ENCODE data around the gene OVOL3.
A peak's percentile ranks its signal among the peaks of the same experiment; 100 is the strongest.
"Not testable (repeated sequence)": the region's sequence is repeated elsewhere in the genome, so short reads cannot be mapped to it uniquely, and the experiment has no call there.

OVOL3 gene

DNA sequence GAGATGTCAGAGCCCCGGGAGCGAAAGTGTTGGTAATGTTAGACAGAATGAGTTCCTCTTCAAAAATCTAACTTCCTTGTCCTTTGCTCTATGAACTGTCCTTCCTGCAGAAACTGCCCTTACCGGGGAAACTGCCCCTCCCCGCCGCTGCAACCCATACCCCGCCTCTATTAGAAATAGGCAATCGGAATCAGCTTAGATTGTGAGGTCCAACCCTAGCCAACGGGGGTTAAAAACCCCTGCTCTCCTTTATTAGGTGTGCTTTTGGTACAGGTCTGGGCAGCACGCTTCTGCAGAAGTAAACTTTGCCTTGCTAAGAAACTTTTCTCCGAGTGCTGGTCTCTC is 17.4 kb downstream of the OVOL3 start:
- DNase-seq (ENCODE audit: low read depth): no peak
- TF ChIP-seq, protein P1, sequence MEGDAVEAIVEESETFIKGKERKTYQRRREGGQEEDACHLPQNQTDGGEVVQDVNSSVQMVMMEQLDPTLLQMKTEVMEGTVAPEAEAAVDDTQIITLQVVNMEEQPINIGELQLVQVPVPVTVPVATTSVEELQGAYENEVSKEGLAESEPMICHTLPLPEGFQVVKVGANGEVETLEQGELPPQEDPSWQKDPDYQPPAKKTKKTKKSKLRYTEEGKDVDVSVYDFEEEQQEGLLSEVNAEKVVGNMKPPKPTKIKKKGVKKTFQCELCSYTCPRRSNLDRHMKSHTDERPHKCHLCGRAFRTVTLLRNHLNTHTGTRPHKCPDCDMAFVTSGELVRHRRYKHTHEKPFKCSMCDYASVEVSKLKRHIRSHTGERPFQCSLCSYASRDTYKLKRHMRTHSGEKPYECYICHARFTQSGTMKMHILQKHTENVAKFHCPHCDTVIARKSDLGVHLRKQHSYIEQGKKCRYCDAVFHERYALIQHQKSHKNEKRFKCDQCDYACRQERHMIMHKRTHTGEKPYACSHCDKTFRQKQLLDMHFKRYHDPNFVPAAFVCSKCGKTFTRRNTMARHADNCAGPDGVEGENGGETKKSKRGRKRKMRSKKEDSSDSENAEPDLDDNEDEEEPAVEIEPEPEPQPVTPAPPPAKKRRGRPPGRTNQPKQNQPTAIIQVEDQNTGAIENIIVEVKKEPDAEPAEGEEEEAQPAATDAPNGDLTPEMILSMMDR (IDR thresholded peaks at IDR 0.05; ENCODE audit: low read length, missing control alignments): no peak
- peak overlapping the region; percentile 53 for H3K4me3 ChIP-seq (replicated peaks; ENCODE audit: low read depth, low read length)

- not testable (repeated sequence) for H3K4me3 ChIP-seq (replicated peaks; ENCODE audit: low read depth, low read length); DNase-seq (ENCODE audit: low read depth)
These were observed 20.3 kb downstream of the OVOL3 start for GRCh38 chr19:36131221-36131620.

DNA sequence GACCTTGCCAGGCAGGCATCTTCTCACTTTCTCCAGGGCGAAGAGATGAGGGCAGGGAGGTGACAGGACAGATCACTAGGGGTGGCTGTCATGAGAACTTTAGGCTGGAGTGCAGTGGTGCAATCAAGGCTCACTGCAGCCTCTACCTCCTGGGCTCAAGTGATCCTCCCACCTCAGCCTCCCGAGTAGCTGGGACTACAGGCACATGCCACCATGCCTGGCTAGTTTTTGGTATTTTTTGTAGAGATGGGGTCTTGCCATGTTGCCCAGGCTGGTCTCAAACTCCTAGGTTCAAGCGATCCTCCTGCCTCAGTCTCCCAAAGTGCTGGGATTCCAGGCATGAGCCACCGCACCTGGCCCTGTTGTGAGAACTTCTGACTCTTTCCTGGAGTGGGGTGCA is 23.9 kb downstream of the OVOL3 start:
- not testable (repeated sequence) for DNase-seq (ENCODE audit: low read depth); H3K4me3 ChIP-seq (replicated peaks; ENCODE audit: low read depth, low read length)

GRCh38 chr19:36136964-36137686 is 26.2 kb downstream of the OVOL3 start:
- no peak overlapping the region for H3K4me3 ChIP-seq (replicated peaks; ENCODE audit: low read depth, low read length)
- TF ChIP-seq, protein P1 (IDR thresholded peaks at IDR 0.05; ENCODE audit: low read length, missing control alignments): no peak
- peak; percentile 46 for DNase-seq (ENCODE audit: low read depth)

GRCh38 chr19:36139120-36139472 is 28.2 kb downstream of the OVOL3 start:
- peak overlapping the region; percentile 86 for H3K4me3 ChIP-seq (replicated peaks; ENCODE audit: low read depth, low read length)
- DNase-seq (ENCODE audit: low read depth): no peak
- TF ChIP-seq, protein P1 (IDR thresholded peaks at IDR 0.05; ENCODE audit: low read length, missing control alignments): no peak

GRCh38 chr19:36139473-36140303 is 28.7 kb downstream of the OVOL3 start, which contains the start of gene CAPNS1:
Gene CAPNS1, plus strand, starts transcription at chr19:36140066. Its CDS starts 946 bp downstream, at chr19:36141012.
- TF ChIP-seq, protein P1 (IDR thresholded peaks at IDR 0.05; ENCODE audit: low read length, missing control alignments): no peak
- H3K4me3 ChIP-seq (replicated peaks; ENCODE audit: low read depth, low read length): peak within 1 kb of the TSS; percentile 86
- peak; percentile 96 for DNase-seq (ENCODE audit: low read depth)

- DNase-seq (ENCODE audit: low read depth): peak; percentile 57
- H3K4me3 ChIP-seq (replicated peaks; ENCODE audit: low read depth, low read length): peak overlapping the region; percentile 86
- TF ChIP-seq, protein P1 (IDR thresholded peaks at IDR 0.05; ENCODE audit: low read length, missing control alignments): no peak
These were observed 29.5 kb downstream of the OVOL3 start for GRCh38 chr19:36140304-36141038.

Data from fibroblast of pulmonary artery (primary cell).